Measurements from ENCODE around the gene PEX12. TPM values are rescaled to one million over a fixed set of nuclear protein-coding genes. Genes with fewer than 3 reads are reported as not detected.
"Not testable (repeated sequence)": the region's sequence is repeated elsewhere in the genome, so short reads cannot be mapped to it uniquely, and the experiment has no call there.

Gene PEX12
- 1 to 10 TPM; 6.6 to 9.6 (median 9.0) TPM for total RNA-seq

GRCh38 chr17:35578197-35578928 lies at the start of gene PEX12:
PEX12 (minus strand) TSS chr17:35578571; CDS start chr17:35578021, 550 bp downstream.
- Mint-ChIP-seq H3K9me3 (no peaks in the 10 kb centered on the region), H3K4me1 (ENCODE audit: low read depth) (peaks cover 25% of the 10 kb centered on the region), H3K36me3 (ENCODE audit: insufficient read depth) (peaks cover 7% of the 10 kb centered on the region), H3K4me3 (peak within 1 kb of the TSS; percentile 97), H3K27me3 (ENCODE audit: low read depth) (peaks cover under 1% of the 10 kb centered on the region)
- DNase-seq (peak; percentile 79), ATAC-seq (peak; percentile 97)

- Mint-ChIP-seq H3K4me3 (no peak overlapping the region), H3K9me3 (no peaks in the 10 kb centered on the region), H3K4me1 (ENCODE audit: low read depth) (peaks cover 1% of the 10 kb centered on the region), H3K36me3 (ENCODE audit: insufficient read depth) (peaks cover 46% of the 10 kb centered on the region), H3K27me3 (ENCODE audit: low read depth) (no peaks in the 10 kb centered on the region)
- DNase-seq (no peak), ATAC-seq (no peak)
Observed at GRCh38 chr17:35627417-35627816, 49.0 kb upstream of the PEX12 start.

DNA sequence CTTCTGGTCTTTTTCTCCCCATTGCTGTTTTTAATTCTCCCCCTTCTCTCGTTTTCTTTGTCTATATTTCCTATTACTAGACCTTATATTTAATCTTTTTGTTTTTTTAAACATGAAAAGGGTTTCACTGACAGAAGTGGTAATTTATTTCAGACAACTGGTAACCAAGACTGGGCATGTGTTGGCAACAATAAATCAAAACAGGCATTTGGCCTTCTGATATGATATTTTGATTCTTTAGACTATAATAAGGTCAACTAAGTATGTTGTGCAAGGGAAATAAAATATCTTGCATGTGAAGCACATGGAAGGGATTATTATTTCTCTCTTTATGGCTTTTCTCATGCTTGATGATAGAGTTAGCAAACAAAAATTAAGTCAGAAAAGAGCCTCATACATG lies 43.4 kb upstream of the PEX12 start:
- peaks cover 25% of the 10 kb centered on the region for H3K36me3 Mint-ChIP-seq (ENCODE audit: insufficient read depth)
- no peaks in the 10 kb centered on the region for H3K27me3 Mint-ChIP-seq (ENCODE audit: low read depth)
- DNase-seq (no peak), ATAC-seq (no peak)
- H3K4me1 Mint-ChIP-seq (ENCODE audit: low read depth): peaks cover 1% of the 10 kb centered on the region
- H3K4me3 Mint-ChIP-seq: no peak overlapping the region
- no peaks in the 10 kb centered on the region for H3K9me3 Mint-ChIP-seq

GRCh38 chr17:35618628-35619027 lies 40.3 kb upstream of the PEX12 start:
- peaks cover 5% of the 10 kb centered on the region for H3K36me3 Mint-ChIP-seq (ENCODE audit: insufficient read depth)
- no peaks in the 10 kb centered on the region for H3K9me3 Mint-ChIP-seq
- H3K4me3 Mint-ChIP-seq: no peak overlapping the region
- ATAC-seq: no peak
- H3K4me1 Mint-ChIP-seq (ENCODE audit: low read depth): no peaks in the 10 kb centered on the region
- H3K27me3 Mint-ChIP-seq (ENCODE audit: low read depth): no peaks in the 10 kb centered on the region
- no peak for DNase-seq

- H3K4me3 Mint-ChIP-seq: no peak overlapping the region
- no peaks in the 10 kb centered on the region for H3K27me3 Mint-ChIP-seq (ENCODE audit: low read depth)
- peaks cover 8% of the 10 kb centered on the region for H3K36me3 Mint-ChIP-seq (ENCODE audit: insufficient read depth)
- no peak for DNase-seq
- no peak for ATAC-seq
- H3K9me3 Mint-ChIP-seq: no peaks in the 10 kb centered on the region
- H3K4me1 Mint-ChIP-seq (ENCODE audit: low read depth): no peaks in the 10 kb centered on the region
Observed at GRCh38 chr17:35617505-35617904, 39.1 kb upstream of the PEX12 start.

DNA sequence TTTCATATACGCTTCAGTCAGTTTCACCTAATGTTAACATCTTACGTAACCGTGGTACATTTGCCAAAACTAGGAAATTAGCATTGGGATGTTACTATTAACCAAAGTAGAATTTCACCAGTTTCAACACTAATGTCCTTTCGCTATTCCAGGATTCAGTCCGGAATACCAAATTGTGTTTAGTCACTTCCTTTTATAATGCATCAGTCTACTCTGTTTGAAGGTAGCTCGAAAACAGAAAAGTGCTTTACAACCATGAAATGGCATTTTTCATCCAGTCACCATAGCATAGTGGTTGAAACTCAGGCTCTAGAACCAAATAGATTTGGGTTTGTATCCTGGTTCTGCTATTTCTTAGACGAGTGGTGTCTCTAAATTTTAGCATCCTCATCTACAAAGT lies 38.2 kb upstream of the PEX12 start:
- Mint-ChIP-seq H3K27me3 (ENCODE audit: low read depth) (no peaks in the 10 kb centered on the region), H3K9me3 (no peaks in the 10 kb centered on the region), H3K36me3 (ENCODE audit: insufficient read depth) (peaks cover 13% of the 10 kb centered on the region), H3K4me1 (ENCODE audit: low read depth) (no peaks in the 10 kb centered on the region), H3K4me3 (no peak overlapping the region)
- no peak for ATAC-seq
- no peak for DNase-seq

- H3K9me3 Mint-ChIP-seq: no peaks in the 10 kb centered on the region
- H3K27me3 Mint-ChIP-seq (ENCODE audit: low read depth): no peaks in the 10 kb centered on the region
- DNase-seq: no peak
- peaks cover 14% of the 10 kb centered on the region for H3K36me3 Mint-ChIP-seq (ENCODE audit: insufficient read depth)
- no peaks in the 10 kb centered on the region for H3K4me1 Mint-ChIP-seq (ENCODE audit: low read depth)
- no peak for ATAC-seq
- H3K4me3 Mint-ChIP-seq: no peak overlapping the region
Observed at GRCh38 chr17:35614810-35615209, 36.4 kb upstream of the PEX12 start.

DNA sequence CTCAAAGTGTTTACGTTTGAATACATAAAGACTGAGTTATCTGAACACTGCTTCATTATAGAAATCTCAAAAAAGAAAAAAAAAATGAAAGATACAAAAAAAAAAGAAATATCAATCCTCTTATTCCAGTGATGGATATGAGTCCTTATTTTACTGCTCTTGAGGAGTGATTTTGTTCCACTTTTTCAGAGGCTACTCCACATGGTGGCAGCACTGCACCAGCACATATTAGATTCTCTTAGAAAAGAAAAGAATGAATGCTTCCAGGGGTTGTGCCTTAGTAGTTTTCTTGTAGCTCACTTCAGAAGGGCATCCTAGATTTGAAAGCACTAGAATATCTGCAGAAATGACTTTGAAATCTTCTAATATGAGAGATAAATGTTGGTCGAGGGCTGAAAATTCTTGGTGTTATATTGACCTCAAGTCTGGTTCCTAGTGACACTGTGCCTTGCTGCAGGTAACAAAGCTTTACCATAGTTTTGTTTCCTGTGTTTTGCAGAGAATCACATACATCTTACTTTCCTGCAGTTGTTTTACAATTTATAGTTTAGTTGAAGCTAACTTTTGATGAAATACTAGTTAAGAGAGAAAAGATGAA lies 34.7 kb upstream of the PEX12 start:
- H3K4me3 Mint-ChIP-seq: no peak overlapping the region
- H3K27me3 Mint-ChIP-seq (ENCODE audit: low read depth): no peaks in the 10 kb centered on the region
- DNase-seq (peak; percentile 13), ATAC-seq (no peak)
- H3K36me3 Mint-ChIP-seq (ENCODE audit: insufficient read depth): peaks cover 23% of the 10 kb centered on the region
- H3K9me3 Mint-ChIP-seq: no peaks in the 10 kb centered on the region
- H3K4me1 Mint-ChIP-seq (ENCODE audit: low read depth): no peaks in the 10 kb centered on the region

DNA sequence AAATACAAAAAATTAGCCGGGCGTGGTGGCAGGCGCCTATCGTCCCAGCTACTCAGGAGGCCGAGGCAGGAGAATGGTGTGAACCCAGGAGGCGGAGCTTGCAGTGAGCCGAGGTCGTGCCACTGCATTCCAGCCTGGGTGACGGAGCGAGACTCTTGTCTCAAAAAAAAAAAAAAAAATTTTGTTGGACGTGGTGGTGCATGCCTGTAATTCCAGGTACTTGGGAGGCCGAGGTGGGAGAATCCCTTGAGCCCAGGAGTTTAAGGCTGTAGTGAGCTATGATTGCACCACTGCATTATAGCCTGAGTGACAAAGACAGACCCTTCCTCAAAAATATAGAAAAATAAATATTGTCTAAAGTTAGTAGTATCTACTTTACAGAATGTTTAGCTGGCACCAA lies 32.4 kb upstream of the PEX12 start:
- not testable (repeated sequence) for ATAC-seq; H3K9me3 Mint-ChIP-seq; H3K27me3 Mint-ChIP-seq (ENCODE audit: low read depth); H3K4me1 Mint-ChIP-seq (ENCODE audit: low read depth); DNase-seq; H3K4me3 Mint-ChIP-seq
- H3K36me3 Mint-ChIP-seq (ENCODE audit: insufficient read depth): peaks cover 30% of the 10 kb centered on the region

GRCh38 chr17:35609831-35610230 lies 31.5 kb upstream of the PEX12 start:
- peaks cover 31% of the 10 kb centered on the region for H3K36me3 Mint-ChIP-seq (ENCODE audit: insufficient read depth)

DNA sequence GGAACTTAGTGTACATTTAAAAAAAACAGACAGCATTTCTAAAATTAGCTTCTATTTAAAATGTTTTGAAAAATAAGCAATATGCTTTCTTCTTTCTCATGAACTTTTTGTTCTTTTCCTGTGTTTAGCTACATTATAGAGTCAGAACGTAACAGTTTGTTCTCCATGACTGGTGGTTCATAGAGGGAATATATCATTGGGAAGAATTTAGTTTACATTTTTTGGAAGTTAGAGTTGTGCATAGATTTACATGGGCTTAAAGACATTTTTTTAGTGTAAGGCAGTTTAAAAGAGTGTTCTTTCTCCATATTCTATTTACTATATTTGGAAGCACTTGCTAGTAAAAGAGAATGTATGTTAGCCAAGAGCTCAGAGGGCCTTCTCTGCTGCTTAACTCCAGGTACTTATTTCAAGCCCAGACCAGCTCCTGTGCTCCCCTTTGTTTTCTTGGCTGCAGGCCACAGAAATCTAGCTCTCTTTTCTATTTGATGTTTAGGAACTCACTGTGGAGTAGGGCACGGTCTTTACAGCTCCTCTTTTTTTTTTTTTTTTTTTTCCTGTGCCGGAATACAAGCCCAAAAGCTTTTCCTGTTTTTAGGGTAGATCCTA lies 29.0 kb upstream of the PEX12 start:
- no peaks in the 10 kb centered on the region for H3K27me3 Mint-ChIP-seq (ENCODE audit: low read depth)
- no peak for DNase-seq
- H3K36me3 Mint-ChIP-seq (ENCODE audit: insufficient read depth): peaks cover 37% of the 10 kb centered on the region
- ATAC-seq: no peak
- H3K4me1 Mint-ChIP-seq (ENCODE audit: low read depth): no peaks in the 10 kb centered on the region
- no peaks in the 10 kb centered on the region for H3K9me3 Mint-ChIP-seq
- no peak overlapping the region for H3K4me3 Mint-ChIP-seq

More at GRCh38 chr17:35609831-35610230, 31.5 kb upstream of the PEX12 start:
- no peaks in the 10 kb centered on the region for H3K9me3 Mint-ChIP-seq
- no peaks in the 10 kb centered on the region for H3K4me1 Mint-ChIP-seq (ENCODE audit: low read depth)
- ATAC-seq (no peak), DNase-seq (no peak)
- H3K4me3 Mint-ChIP-seq: no peak overlapping the region
- no peaks in the 10 kb centered on the region for H3K27me3 Mint-ChIP-seq (ENCODE audit: low read depth)

- no peak for ATAC-seq
- DNase-seq: no peak
Observed at GRCh38 chr17:35605678-35606077, 27.3 kb upstream of the PEX12 start.

DNA sequence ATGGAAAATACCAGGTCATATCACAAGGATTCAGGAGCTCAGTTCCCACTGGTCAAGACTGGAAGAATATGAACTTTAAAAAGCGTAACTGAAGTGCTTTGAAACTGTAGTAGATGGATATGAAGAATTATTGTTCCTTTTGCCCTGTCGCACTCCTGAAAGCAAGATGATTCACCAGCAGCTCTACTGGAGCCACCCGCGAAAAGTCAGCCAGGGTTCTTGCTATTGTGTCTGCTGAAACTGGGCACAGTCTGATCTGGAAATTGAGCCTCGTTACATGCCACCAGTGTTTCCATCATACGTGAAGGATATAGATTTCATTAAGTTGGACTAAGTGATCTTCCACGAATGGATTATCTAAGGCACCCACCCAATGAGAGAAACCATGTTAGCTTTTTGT lies 25.3 kb upstream of the PEX12 start:
- no peak for ATAC-seq
- Mint-ChIP-seq H3K36me3 (ENCODE audit: insufficient read depth) (peaks cover 37% of the 10 kb centered on the region), H3K27me3 (ENCODE audit: low read depth) (no peaks in the 10 kb centered on the region)

More at GRCh38 chr17:35605678-35606077, 27.3 kb upstream of the PEX12 start:
- no peak overlapping the region for H3K4me3 Mint-ChIP-seq
- no peaks in the 10 kb centered on the region for H3K4me1 Mint-ChIP-seq (ENCODE audit: low read depth)
- H3K36me3 Mint-ChIP-seq (ENCODE audit: insufficient read depth): peaks cover 38% of the 10 kb centered on the region
- H3K9me3 Mint-ChIP-seq: no peaks in the 10 kb centered on the region
- no peaks in the 10 kb centered on the region for H3K27me3 Mint-ChIP-seq (ENCODE audit: low read depth)

DNA sequence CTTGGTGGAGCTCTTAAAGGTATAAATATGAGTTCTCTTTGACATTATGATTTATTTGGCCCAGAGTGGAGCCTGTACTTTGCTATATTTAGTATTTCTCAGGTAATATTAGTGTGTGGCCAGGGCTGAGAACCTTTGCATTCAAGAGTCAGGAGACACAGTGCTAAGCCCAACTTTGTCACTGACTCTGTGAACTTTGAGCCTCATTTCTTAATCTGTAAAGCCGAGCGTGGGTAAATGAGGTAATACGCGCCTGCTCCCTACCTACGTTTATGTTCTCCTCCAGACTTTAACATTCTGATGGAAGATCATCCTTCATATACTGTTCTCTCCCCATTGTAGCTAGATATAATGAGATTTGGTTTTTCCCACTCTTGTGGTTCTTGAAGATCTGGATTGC lies 19.2 kb upstream of the PEX12 start:
- H3K27me3 Mint-ChIP-seq (ENCODE audit: low read depth): no peaks in the 10 kb centered on the region
- H3K4me1 Mint-ChIP-seq (ENCODE audit: low read depth): peaks cover 9% of the 10 kb centered on the region
- ATAC-seq (no peak), DNase-seq (no peak)
- H3K4me3 Mint-ChIP-seq: no peak overlapping the region
- H3K9me3 Mint-ChIP-seq: no peaks in the 10 kb centered on the region
- H3K36me3 Mint-ChIP-seq (ENCODE audit: insufficient read depth): peaks cover 41% of the 10 kb centered on the region

More for the DNA sequence above, 25.3 kb upstream of the PEX12 start:
- Mint-ChIP-seq H3K4me1 (ENCODE audit: low read depth) (no peaks in the 10 kb centered on the region), H3K9me3 (no peaks in the 10 kb centered on the region), H3K4me3 (no peak overlapping the region)
- no peak for DNase-seq
